ENCODE data around the gene TCHH. TPM values are rescaled to one million over a fixed set of nuclear protein-coding genes. Genes with fewer than 3 reads are reported as not detected.

Gene TCHH
- total and polyA plus RNA-seq, 10 of the 15 experiments (the other 5 are each of a cell fraction or from before 2014, with no cell fraction given), result not detected

GRCh38 chr1:152111515-152111968 lies 3.7 kb downstream of the TCHH start:
- CTCF ChIA-PET, result no interaction called here
- POLR2A ChIA-PET, result no interaction called here
- Histone ChIP-seq H3K27ac (ENCODE audit: control insufficient read depth, insufficient read depth) (no peak overlapping the region), H3K4me2 (ENCODE audit: control insufficient read depth, insufficient read depth) (peak overlapping the region; percentile 66), H3K27me3 (replicated peaks in 1 of 2; ENCODE audit: control insufficient read depth in 2 of 2, insufficient read depth in 2 of 2, low read length in 1 of 2) (peaks cover 19 to 43% of the 10 kb centered on the region in 2 experiments), H3K36me3 (ENCODE audit: control insufficient read depth in 2 of 2, insufficient read depth in 2 of 2, low read length in 1 of 2) (no peaks in the 10 kb centered on the region), H3K4me1 (ENCODE audit: control insufficient read depth, insufficient read depth, low read length) (peaks cover 5% of the 10 kb centered on the region), H3K9ac (ENCODE audit: control insufficient read depth, insufficient read depth, low read length) (no peak overlapping the region), H2AFZ (ENCODE audit: control insufficient read depth, low read depth, low read length) (peak overlapping the region; percentile 48), H3K9me3 (replicated peaks; ENCODE audit: control insufficient read depth, insufficient read depth, low read length) (no peaks in the 10 kb centered on the region; the same call in 2 of the 3 replicates), H3K79me2 (ENCODE audit: control insufficient read depth, insufficient read depth, low read length) (no peaks in the 10 kb centered on the region), H4K20me1 (ENCODE audit: control insufficient read depth, insufficient read depth) (no peaks in the 10 kb centered on the region; the same call in 1 of the 2 replicates), H3K4me3 (peak overlapping the region; percentile 44; the same call in 1 of the 2 replicates)
- SMC1A ChIA-PET (ENCODE audit: uncharacterized antibody, unreplicated experiment), result no interaction called here
- TF ChIP-seq ETV6 (conservative IDR thresholded peaks at IDR 0.05 in 1 of 2, IDR thresholded peaks at IDR 0.05 in 1 of 2; ENCODE audit: borderline replicate concordance in 1 of 2, low read depth in 1 of 2) (no peak), NFIC (IDR thresholded peaks at IDR 0.05; ENCODE audit: low read depth, low read length) (no peak), CTCF (IDR thresholded peaks at IDR 0.05 in 2 of 3, conservative IDR thresholded peaks at IDR 0.05 in 1 of 3; ENCODE audit: control insufficient read depth in 2 of 3, extremely low read depth in 1 of 3, insufficient read depth in 1 of 3, low read depth in 3 of 3, low read length in 3 of 3) (no peak), HDAC6 (IDR thresholded peaks at IDR 0.05; ENCODE audit: unreplicated experiment) (peak; percentile 31), POLR2AphosphoS5 (IDR thresholded peaks at IDR 0.05; ENCODE audit: low read length) (no peak)
- ATAC-seq (no peak), DNase-seq (ENCODE audit: low read depth, low spot score) (no peak), FAIRE-seq (no peak)
- WGBS (ENCODE audit: insufficient coverage, insufficient replicate concordance, low lambda C conversion rate, missing lambda C conversion rate), result 7% methylated on average over 37 of the region's 44 CpGs
- intact Hi-C loops (cut with micrococcal nuclease; ENCODE audit: unreplicated experiment), result no loop called here
- RAD21 ChIA-PET (ENCODE audit: unreplicated experiment), result no interaction called here
- in situ Hi-C loops (cut with MboI), result no loop called here
- no TSS peak for BruUV-seq (replicated peaks)
